ENCODE results near the gene BORCS8. TPM values are rescaled to one million over a fixed set of nuclear protein-coding genes. Genes with fewer than 3 reads are reported as not detected.

BORCS8 gene
- 10 to 100 TPM; 17.7 to 25.7 TPM for total RNA-seq
- 36.6 TPM for polyA plus RNA-seq (ENCODE audit: insufficient read depth, low read depth, low replicate concordance)
- long read RNA-seq, donor 1, transcript BORCS8-209 (1 exons, 3,698 nt): major isoform, 5 of 12 reads
- long read RNA-seq, donor 1, partial matches to known transcripts: 0 of 12 reads
- long read RNA-seq, donor 1, other reads (novel, unspliced or antisense): 0 of 12 reads
- long read RNA-seq, donor 2, partial matches to known transcripts: 0 of 8 reads
- long read RNA-seq, donor 2, other reads (novel, unspliced or antisense): 0 of 8 reads

- Histone ChIP-seq H3K27ac (peak within 1 kb of the TSS; percentile 98 to 99), H3K4me3 (peak within 1 kb of the TSS; percentile 66 to 86), H3K27me3 (no peaks in the 10 kb centered on the region), H3K9me3 (no peaks in the 10 kb centered on the region), H3K36me3 (ENCODE audit: low read depth, missing control alignments) (no peaks in the 10 kb centered on the region), H3K4me1 (peaks cover 17% of the 10 kb centered on the region)
- WGBS, 2 donors: 0% methylated on average over 21 to 52 of the region's 53 CpGs
- peak in 1 of 3 experiments; percentile 20 for TF ChIP-seq CTCF (IDR thresholded peaks at IDR 0.05)
- no peak for TF ChIP-seq POLR2A (IDR thresholded peaks at IDR 0.05)
- DNase-seq: peak; percentile 99
- intact Hi-C loops (cut with DNase I; ENCODE audit: low total_unique reads): no loop called here
Observed at GRCh38 chr19:19192078-19192882, at the start of gene BORCS8, which contains the start of gene RFXANK. BORCS8 (minus strand) TSS chr19:19192152; CDS start chr19:19192117, 35 bp downstream. RFXANK (plus strand) TSS chr19:19192258; CDS start chr19:19193947, 1,689 bp downstream.

GRCh38 chr19:19240476-19240875 lies 48.5 kb upstream of the BORCS8 start:
- intact Hi-C loops (cut with DNase I; ENCODE audit: low total_unique reads): no loop called here
- Histone ChIP-seq H3K9me3 (no peaks in the 10 kb centered on the region), H3K4me1 (no peaks in the 10 kb centered on the region), H3K36me3 (ENCODE audit: low read depth, missing control alignments) (no peaks in the 10 kb centered on the region), H3K4me3 (no peak overlapping the region), H3K27ac (no peak overlapping the region), H3K27me3 (no peaks in the 10 kb centered on the region)
- no peak for DNase-seq
- 85 to 92% methylated on average over 9 of the region's 9 CpGs for WGBS, 2 donors
- TF ChIP-seq POLR2A (IDR thresholded peaks at IDR 0.05) (no peak), CTCF (IDR thresholded peaks at IDR 0.05) (no peak)

GRCh38 chr19:19239675-19240074 lies 47.7 kb upstream of the BORCS8 start:
- no peaks in the 10 kb centered on the region for H3K9me3 ChIP-seq
- no peak for DNase-seq
- no peaks in the 10 kb centered on the region for H3K36me3 ChIP-seq (ENCODE audit: low read depth, missing control alignments)
- H3K27me3 ChIP-seq: no peaks in the 10 kb centered on the region
- no peak overlapping the region for H3K27ac ChIP-seq
- no peak overlapping the region for H3K4me3 ChIP-seq
- H3K4me1 ChIP-seq: no peaks in the 10 kb centered on the region
- no peak for TF ChIP-seq CTCF (IDR thresholded peaks at IDR 0.05)
- no peak for TF ChIP-seq POLR2A (IDR thresholded peaks at IDR 0.05)
- intact Hi-C loops (cut with DNase I; ENCODE audit: low total_unique reads): no loop called here

- Histone ChIP-seq H3K27ac (no peak overlapping the region), H3K36me3 (ENCODE audit: low read depth, missing control alignments) (no peaks in the 10 kb centered on the region), H3K27me3 (no peaks in the 10 kb centered on the region), H3K9me3 (no peaks in the 10 kb centered on the region), H3K4me3 (no peak overlapping the region), H3K4me1 (no peaks in the 10 kb centered on the region)
- 73 to 76% methylated on average over 17 to 18 of the region's 18 CpGs for WGBS, 2 donors
- TF ChIP-seq CTCF (IDR thresholded peaks at IDR 0.05) (no peak), POLR2A (IDR thresholded peaks at IDR 0.05) (no peak)
- intact Hi-C loops (cut with DNase I; ENCODE audit: low total_unique reads): no loop called here
- no peak for DNase-seq
Observed at GRCh38 chr19:19238126-19238894, 46.4 kb upstream of the BORCS8 start.

Measured in testis (tissue), 5 donors.